Type B pancreatic cell (in vitro differentiated cells): Measurements from ENCODE around the gene HIPK4. TPM values are rescaled to one million over a fixed set of nuclear protein-coding genes. Genes with fewer than 3 reads are reported as not detected.

Source experiments
- DNase-seq: peaks from one replicate; pipeline ENCODE4 v3.0.0; 2021; ENCODE audit warnings: mixed read lengths; ENCODE audit not compliant: unreplicated experiment; ENCODE audit errors: extremely low spot score
- H3K27ac Mint-ChIP-seq: 2 replicates; pipeline ENCODE4 v1.8.0; 2021; ENCODE audit warnings: mild to moderate bottlenecking, mixed read lengths
- H3K27me3 Mint-ChIP-seq: 2 replicates; pipeline ENCODE4 v1.8.0; 2021; ENCODE audit warnings: mixed read lengths
- H3K36me3 Mint-ChIP-seq: 2 replicates; pipeline ENCODE4 v1.8.0; 2021; ENCODE audit warnings: mixed read lengths
- H3K4me1 Mint-ChIP-seq: one replicate; pipeline ENCODE4 v1.8.0; 2021; ENCODE audit warnings: mixed read lengths; ENCODE audit not compliant: unreplicated experiment
- H3K4me3 Mint-ChIP-seq: 2 replicates; pipeline ENCODE4 v1.8.0; 2021; ENCODE audit warnings: mild to moderate bottlenecking, mixed read lengths
- H3K9me3 Mint-ChIP-seq: 2 replicates; pipeline ENCODE4 v1.8.0; 2021; ENCODE audit warnings: mixed read lengths
- total RNA-seq: library from RNA; stranded (reverse); gene quantifications from 2 replicates; pipeline ENCODE4 v1.2.1, GENCODE V29; 2021; ENCODE audit warnings: low replicate concordance
- TF ChIP-seq, protein P1 (sequence below): fragments of 200-600 bp; sonication (generic); conservative IDR thresholded peaks from 2 replicates; pipeline ENCODE4 v1.5.0; 2021; ENCODE audit warnings: antibody characterized with exemption, mild to moderate bottlenecking

HIPK4 gene
- total RNA-seq, 1 donor from 2014 or later: not detected

DNA sequence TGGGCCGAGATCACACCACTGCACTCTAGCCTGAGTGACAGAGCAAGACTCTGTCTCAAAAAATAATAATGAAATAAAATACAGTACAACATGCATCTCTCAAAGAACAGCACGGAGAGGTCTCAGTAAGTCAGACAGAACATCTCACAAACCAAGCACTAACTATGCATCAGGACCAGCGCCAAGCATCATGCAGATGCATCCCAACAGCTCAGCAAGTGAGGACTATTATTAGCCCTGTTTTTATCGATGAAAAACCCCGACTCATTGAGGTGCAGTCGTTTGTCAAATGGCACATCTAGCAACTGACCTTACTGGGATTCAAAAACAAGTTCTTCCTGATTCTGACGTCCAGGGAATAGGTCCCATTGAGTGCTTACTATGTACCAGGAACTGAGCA is 45.6 kb downstream of the HIPK4 start:
- Mint-ChIP-seq H3K9me3 (no peaks in the 10 kb centered on the region), H3K4me1 (peaks cover 23% of the 10 kb centered on the region), H3K27me3 (no peaks in the 10 kb centered on the region), H3K4me3 (peak overlapping the region; percentile 60), H3K36me3 (peaks cover 10% of the 10 kb centered on the region), H3K27ac (peak overlapping the region; percentile 83)
- TF ChIP-seq, protein P1, sequence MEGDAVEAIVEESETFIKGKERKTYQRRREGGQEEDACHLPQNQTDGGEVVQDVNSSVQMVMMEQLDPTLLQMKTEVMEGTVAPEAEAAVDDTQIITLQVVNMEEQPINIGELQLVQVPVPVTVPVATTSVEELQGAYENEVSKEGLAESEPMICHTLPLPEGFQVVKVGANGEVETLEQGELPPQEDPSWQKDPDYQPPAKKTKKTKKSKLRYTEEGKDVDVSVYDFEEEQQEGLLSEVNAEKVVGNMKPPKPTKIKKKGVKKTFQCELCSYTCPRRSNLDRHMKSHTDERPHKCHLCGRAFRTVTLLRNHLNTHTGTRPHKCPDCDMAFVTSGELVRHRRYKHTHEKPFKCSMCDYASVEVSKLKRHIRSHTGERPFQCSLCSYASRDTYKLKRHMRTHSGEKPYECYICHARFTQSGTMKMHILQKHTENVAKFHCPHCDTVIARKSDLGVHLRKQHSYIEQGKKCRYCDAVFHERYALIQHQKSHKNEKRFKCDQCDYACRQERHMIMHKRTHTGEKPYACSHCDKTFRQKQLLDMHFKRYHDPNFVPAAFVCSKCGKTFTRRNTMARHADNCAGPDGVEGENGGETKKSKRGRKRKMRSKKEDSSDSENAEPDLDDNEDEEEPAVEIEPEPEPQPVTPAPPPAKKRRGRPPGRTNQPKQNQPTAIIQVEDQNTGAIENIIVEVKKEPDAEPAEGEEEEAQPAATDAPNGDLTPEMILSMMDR: no peak
- DNase-seq: no peak

DNA sequence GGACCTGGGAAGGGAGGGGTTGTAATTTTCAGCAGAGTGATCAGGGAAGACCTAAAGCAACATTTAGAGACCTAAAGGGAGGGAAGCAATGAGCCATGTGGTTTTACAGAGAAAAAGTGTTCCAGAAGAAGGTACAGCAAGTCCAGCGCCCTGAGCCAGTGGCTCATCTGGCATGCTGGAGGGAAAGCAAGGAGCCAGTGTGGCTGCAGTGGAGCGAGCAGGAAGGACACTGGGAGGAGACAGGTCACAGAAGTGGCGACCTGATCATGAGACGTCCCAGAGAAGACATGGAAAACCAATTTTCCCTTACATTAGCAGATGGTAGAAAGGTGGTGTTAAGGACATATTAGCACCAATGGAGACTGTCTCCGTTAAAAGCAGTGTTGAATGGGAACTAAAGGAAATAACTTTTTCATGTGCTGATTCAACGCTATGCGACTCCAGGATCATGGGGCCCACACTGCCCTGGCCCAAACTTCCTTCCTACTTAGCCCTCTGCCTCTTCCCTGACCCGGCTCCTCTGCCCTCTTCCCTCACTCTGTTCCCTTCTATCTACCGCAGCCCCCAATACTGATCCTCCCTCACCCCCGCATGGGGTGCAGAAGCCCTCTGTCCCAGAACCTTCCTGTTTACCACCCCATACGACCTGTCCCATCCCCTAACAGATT is 47.2 kb downstream of the HIPK4 start:
- TF ChIP-seq, protein P1: no peak
- H3K4me1 Mint-ChIP-seq: peaks cover 19% of the 10 kb centered on the region
- H3K9me3 Mint-ChIP-seq: no peaks in the 10 kb centered on the region
- H3K36me3 Mint-ChIP-seq: peaks cover 13% of the 10 kb centered on the region
- H3K27me3 Mint-ChIP-seq: no peaks in the 10 kb centered on the region
- no peak overlapping the region for H3K4me3 Mint-ChIP-seq
- no peak for DNase-seq
- peak overlapping the region; percentile 91 for H3K27ac Mint-ChIP-seq

DNA sequence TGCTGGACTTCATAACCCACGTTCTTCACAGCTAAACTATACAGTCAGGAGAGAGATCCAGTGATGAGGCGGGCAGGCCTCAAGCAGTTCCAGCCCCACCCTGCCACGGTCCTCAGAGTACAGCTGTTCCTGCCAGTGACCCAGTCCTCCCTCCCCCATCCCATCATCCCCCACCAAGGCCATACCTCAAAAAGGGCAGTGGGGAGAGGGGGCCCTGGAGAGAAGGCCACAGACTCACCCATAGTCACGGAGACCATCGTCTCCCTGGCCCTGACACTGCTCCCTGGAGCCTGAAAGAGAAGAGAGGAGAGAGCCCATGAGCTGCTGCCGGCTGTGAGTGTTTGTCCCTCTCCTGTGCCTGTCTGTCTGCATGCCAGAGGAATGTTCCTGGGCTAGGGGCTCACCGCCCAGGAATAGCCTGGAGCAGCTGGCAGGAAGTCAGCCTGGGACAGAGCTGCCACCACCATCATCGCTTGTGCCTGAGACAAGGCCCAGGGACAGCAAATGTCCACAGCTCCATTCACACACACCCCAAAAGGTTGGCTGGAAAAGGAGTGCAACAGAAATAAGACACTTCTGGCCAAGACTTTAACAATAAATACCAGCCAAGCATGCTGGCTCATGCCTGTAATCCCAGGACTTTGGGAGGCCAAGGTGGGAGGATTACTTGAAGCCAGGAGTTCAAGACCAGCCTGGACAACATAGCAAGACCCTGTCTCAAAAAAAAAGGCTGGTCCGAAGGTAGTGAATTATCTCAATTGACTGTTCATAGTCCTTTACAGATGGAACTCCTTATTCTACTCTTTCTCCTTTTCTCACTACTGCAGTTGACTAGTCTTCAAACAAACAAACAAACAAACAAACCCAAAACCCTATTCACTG is 48.1 kb downstream of the HIPK4 start:
- H3K4me3 Mint-ChIP-seq: no peak overlapping the region
- H3K27ac Mint-ChIP-seq: peak overlapping the region; percentile 91
- H3K9me3 Mint-ChIP-seq: no peaks in the 10 kb centered on the region

DNA sequence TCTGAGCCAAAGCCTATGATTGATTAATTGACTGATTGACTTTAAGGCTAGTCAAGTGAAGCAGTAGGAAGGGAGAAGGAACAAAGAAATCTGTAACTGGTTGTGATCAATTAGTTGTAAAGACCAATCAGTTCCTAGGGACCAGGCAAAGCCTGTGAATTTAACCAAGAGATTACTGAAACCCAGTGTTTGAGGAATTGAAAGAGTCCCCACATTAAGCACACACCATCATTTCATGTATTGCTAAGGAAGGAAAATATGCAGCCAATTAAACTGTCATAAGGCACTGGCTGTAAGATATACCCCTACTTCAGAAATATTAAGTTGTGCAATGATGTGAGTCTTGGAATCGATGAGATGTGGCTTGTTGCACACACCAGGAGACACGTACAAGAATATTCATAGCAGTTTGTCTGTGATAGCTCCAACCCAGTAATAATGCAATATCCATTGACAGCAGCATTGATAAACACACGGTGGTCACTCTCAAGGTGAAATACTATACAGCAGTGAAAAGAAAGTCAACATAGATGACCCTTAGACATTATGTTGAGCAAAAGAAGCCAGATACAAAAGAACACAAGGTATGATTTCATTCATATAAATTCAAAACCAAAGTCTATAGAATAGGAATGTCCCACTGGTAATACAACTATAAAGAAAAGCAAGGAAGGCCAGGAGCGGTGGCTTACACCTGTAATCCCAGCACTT is 50.8 kb downstream of the HIPK4 start:
- Mint-ChIP-seq H3K36me3 (peaks cover 13% of the 10 kb centered on the region), H3K9me3 (no peaks in the 10 kb centered on the region), H3K4me1 (no peaks in the 10 kb centered on the region), H3K27ac (no peak overlapping the region), H3K4me3 (no peak overlapping the region), H3K27me3 (no peaks in the 10 kb centered on the region)
- DNase-seq: no peak
- TF ChIP-seq, protein P1: no peak

More for the DNA sequence above, 48.1 kb downstream of the HIPK4 start:
- Mint-ChIP-seq H3K27me3 (no peaks in the 10 kb centered on the region), H3K36me3 (peaks cover 13% of the 10 kb centered on the region), H3K4me1 (peaks cover 11% of the 10 kb centered on the region)
- TF ChIP-seq, protein P1: no peak
- DNase-seq: no peak

DNA sequence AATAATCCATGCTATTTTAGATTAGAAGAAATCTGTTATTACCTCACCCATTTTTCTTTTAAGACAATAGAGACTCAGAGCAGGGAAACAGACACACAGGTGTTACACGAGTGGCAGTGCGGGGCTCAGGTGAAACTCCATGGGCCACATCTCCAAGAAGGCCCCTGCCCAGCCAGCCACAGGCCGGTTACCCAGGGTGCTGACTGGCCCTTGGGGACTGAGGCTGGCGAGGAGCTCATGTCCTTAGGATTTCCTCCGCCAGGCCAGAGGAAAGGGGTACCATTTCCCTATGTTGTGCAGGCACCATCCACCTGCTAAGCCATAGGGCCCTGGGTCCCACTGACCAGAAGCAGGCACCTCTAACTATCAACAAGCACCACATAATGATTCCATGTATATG is 52.4 kb downstream of the HIPK4 start:
- H3K4me1 Mint-ChIP-seq: no peaks in the 10 kb centered on the region
- peaks cover 19% of the 10 kb centered on the region for H3K36me3 Mint-ChIP-seq
- no peak overlapping the region for H3K4me3 Mint-ChIP-seq
- TF ChIP-seq, protein P1: no peak
- no peaks in the 10 kb centered on the region for H3K9me3 Mint-ChIP-seq
- no peaks in the 10 kb centered on the region for H3K27me3 Mint-ChIP-seq
- DNase-seq: no peak
- no peak overlapping the region for H3K27ac Mint-ChIP-seq
